Right lobe of liver (tissue), 4 donors: Measurements from ENCODE around the gene CEP68.

Experiments used
- CTCF ChIP-seq, 4 donors: fragments of 200-600 bp in 3 of 4; fragments of 450-650 bp in 1 of 4; IDR thresholded peaks; one replicate each; pipeline versions ENCODE4 v1.5.1 to v1.8.0; 2016 to 2022; ENCODE audit warnings: antibody characterized with exemption in 4 of 4, mild to moderate bottlenecking in 2 of 4
- POLR2A ChIP-seq: fragments of 450-650 bp; IDR thresholded peaks from one replicate; pipeline ENCODE4 v1.6.1; 2017; ENCODE audit warnings: antibody characterized with exemption, mild to moderate bottlenecking
- donor health status: DM: no; HTN: no; CAD: no.
- donor health status: DM: no; HTN: no; CAD: no.
- donor health status: DM: no; HTN: yes; CAD: no.

- no peak for TF ChIP-seq POLR2A
- TF ChIP-seq CTCF (IDR thresholded peaks at IDR 0.05) = no peak
Observed at GRCh38 chr2:65136253-65136652, 80.0 kb downstream of the CEP68 start.
